Spinal cord (tissue), 10 donors: Measurements from ENCODE around the gene RASAL3. TPM values are rescaled to one million over a fixed set of nuclear protein-coding genes. Genes with fewer than 3 reads are reported as not detected.
A peak's percentile ranks its signal among the peaks of the same experiment; 100 is the strongest.
"Not testable (repeated sequence)": the region's sequence is repeated elsewhere in the genome, so short reads cannot be mapped to it uniquely, and the experiment has no call there.

ENCODE experiments used
- DNase-seq, 6 donors: peaks; one replicate each; pipeline versions ENCODE4 v3.0.0 to v3.0.0-alpha.2; 2013 to 2015; ENCODE audit warnings: low spot score in 6 of 6, low read depth in 4 of 6
- H3K27ac ChIP-seq: one replicate; pipeline ENCODE4 v1.5.1; 2013; ENCODE audit warnings: low read depth, low read length, control low read depth
- H3K27me3 ChIP-seq: one replicate; pipeline ENCODE4 v1.6.1; 2013; ENCODE audit warnings: low read length; ENCODE audit not compliant: control insufficient read depth, insufficient read depth
- H3K36me3 ChIP-seq: one replicate; pipeline ENCODE4 v1.6.1; 2013; ENCODE audit warnings: low read length; ENCODE audit not compliant: control insufficient read depth, insufficient read depth
- H3K4me1 ChIP-seq: one replicate; pipeline ENCODE4 v1.6.1; 2013; ENCODE audit warnings: low read length; ENCODE audit not compliant: control insufficient read depth, insufficient read depth
- H3K4me3 ChIP-seq: one replicate; pipeline ENCODE4 v1.5.1; 2013; ENCODE audit warnings: low read depth, low read length, control low read depth
- H3K9me3 ChIP-seq: one replicate; pipeline ENCODE4 v1.6.1; 2013; ENCODE audit warnings: low read length; ENCODE audit not compliant: control insufficient read depth, insufficient read depth
- WGBS: methylation state at CpG from one replicate; pipeline ENCODE4 v1.1.5; 2013; ENCODE audit warnings: missing lambda C conversion rate; ENCODE audit not compliant: insufficient coverage; 5-methylcytosine and 5-hydroxymethylcytosine counted together
- polyA plus RNA-seq, 2 donors: library from polyadenylated mRNA; unstranded; fragments of 120-200 nt; gene quantifications; one replicate each; pipeline ENCODE4 v1.2.1, GENCODE V29; 2013; ENCODE audit not compliant: insufficient read length in 2 of 2
- total RNA-seq, 2 donors: library from RNA; depleted of rRNA in 1 of 2; stranded (reverse); fragments of 120-200 nt in 1 of 2; fragments of >200 nt in 1 of 2; gene quantifications; one replicate each; pipeline versions ENCODE4 v1.2.3 to v1.2.4, GENCODE V29; 2013 to 2014
- donor health status: healthy.

Gene RASAL3
- total and polyA plus RNA-seq, 4 donors = 1.9 to 4.2 (median 2.8) TPM

DNA sequence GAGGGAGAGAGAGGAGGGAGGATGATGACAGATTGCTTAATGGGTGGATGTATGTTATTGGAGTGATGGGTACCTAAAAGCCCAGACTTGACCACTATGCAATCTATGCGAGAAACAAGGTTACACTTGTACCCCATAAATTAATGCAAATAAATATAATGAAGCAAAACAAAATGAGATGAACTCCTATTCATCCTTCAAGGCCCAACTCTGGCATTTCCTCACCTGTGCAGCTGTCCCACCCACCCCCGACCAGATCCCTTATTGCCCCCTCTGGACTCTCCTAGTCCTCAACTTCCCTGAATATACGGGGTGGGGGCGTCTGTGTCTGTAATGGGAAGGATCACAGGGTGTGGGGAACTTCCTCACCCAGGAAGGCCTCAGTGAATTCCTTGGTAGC lies 10.8 kb upstream of the RASAL3 start:
- Histone ChIP-seq H3K27me3 (peaks cover 8% of the 10 kb centered on the region), H3K9me3 (no peaks in the 10 kb centered on the region), H3K4me3 (no peak overlapping the region), H3K27ac (no peak overlapping the region), H3K4me1 (peaks cover 4% of the 10 kb centered on the region), H3K36me3 (no peaks in the 10 kb centered on the region)
- 71% methylated on average over 1 of the region's 4 CpGs for WGBS
- no peak for DNase-seq

DNA sequence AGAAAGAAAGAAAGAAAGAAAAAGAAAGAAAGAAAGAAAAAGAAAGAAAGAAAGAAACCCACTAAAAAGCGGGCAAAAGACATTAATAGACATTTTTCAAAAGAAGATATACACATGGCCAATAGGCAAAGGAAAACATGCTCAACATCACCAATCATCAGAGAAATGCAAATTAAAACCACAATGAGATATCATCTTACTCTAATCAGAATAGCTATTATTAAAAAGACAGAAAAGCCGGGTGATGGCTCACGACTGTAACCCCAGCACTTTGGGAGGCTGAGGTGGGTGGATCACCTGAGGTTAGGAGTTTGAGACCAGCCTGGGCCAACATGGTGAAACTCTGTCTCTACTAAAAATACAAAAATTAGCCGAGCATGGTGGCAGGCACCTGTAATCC lies 9.5 kb upstream of the RASAL3 start:
- not testable (repeated sequence) for H3K4me1 ChIP-seq, H3K36me3 ChIP-seq, H3K4me3 ChIP-seq, H3K27ac ChIP-seq, H3K9me3 ChIP-seq, DNase-seq
- WGBS = no CpG with 5 or more reads among the region's 4 CpGs
- H3K27me3 ChIP-seq = peaks cover 19% of the 10 kb centered on the region

DNA sequence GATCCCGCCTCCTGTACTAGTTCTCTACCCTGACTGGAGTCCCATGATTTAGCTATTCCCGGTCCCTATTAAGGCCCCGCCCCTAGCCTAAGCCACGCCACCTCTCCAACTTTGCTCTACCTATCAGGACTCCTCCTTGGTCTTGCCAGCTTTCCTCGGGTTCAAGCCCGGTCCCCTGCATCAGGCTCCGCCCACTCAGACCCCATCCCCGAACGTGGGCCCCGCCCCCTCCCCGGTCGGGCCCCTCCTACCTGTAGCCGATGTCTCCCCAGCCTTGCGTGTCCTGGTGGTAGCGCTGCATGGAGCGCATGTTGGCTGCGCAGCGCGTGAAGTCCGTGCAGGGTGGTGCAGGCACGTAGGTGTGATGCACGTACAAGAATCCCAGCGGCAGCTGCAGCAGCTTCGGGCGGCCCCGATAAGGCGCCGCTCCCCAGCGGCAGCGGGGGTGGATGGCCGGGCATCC lies 7.3 kb upstream of the RASAL3 start:
- H3K9me3 ChIP-seq = no peaks in the 10 kb centered on the region
- no peak overlapping the region for H3K4me3 ChIP-seq
- H3K36me3 ChIP-seq = no peaks in the 10 kb centered on the region
- 50% methylated on average over 31 of the region's 31 CpGs for WGBS
- no peak overlapping the region for H3K27ac ChIP-seq
- DNase-seq = no peak
- peaks cover 3% of the 10 kb centered on the region for H3K4me1 ChIP-seq
- peaks cover 30% of the 10 kb centered on the region for H3K27me3 ChIP-seq

DNA sequence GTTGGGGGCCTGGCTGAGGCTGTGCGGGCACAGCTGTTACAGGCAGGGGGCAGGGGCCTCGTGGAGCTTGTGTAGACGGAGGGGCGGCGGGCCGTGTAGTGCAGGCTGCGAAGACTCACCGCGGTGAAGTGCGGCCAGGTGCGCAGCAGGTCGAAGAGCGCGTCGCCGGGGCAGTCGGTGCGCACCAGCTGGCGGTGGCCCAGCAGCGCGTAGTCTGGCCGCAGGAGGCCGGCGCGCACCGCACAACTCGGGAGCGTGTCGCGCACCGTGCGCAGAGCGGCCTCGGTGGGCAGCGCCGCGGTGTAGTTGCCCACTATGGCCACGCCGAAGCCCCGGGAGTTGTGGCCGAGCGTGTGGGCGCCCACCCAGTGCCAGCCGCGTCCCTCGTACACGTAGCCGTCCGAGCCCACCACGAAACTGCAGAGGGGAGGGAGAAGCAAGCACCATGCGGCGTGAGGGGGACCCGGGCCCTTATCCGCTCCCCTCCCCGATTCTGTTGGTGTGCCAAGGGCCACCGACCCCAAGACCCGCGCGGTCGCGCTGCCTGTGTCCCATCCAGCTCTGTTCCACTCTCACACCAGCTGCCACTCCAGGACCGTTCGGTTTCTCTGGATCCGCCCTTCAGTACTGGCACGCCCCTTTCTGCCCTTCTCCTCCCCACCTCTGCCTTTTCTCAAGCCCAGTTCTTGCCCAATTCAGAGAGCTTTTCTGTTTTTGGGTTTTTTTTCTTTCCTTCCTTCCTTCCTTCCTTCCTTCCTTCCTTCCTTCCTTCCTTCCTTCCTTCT lies 5.4 kb upstream of the RASAL3 start:
- Histone ChIP-seq H3K9me3 (no peaks in the 10 kb centered on the region), H3K4me3 (no peak overlapping the region), H3K27me3 (peaks cover 33% of the 10 kb centered on the region), H3K27ac (no peak overlapping the region), H3K4me1 (peaks cover 3% of the 10 kb centered on the region), H3K36me3 (no peaks in the 10 kb centered on the region)
- DNase-seq = no peak
- WGBS = under 1% methylated on average over 63 of the region's 65 CpGs

DNA sequence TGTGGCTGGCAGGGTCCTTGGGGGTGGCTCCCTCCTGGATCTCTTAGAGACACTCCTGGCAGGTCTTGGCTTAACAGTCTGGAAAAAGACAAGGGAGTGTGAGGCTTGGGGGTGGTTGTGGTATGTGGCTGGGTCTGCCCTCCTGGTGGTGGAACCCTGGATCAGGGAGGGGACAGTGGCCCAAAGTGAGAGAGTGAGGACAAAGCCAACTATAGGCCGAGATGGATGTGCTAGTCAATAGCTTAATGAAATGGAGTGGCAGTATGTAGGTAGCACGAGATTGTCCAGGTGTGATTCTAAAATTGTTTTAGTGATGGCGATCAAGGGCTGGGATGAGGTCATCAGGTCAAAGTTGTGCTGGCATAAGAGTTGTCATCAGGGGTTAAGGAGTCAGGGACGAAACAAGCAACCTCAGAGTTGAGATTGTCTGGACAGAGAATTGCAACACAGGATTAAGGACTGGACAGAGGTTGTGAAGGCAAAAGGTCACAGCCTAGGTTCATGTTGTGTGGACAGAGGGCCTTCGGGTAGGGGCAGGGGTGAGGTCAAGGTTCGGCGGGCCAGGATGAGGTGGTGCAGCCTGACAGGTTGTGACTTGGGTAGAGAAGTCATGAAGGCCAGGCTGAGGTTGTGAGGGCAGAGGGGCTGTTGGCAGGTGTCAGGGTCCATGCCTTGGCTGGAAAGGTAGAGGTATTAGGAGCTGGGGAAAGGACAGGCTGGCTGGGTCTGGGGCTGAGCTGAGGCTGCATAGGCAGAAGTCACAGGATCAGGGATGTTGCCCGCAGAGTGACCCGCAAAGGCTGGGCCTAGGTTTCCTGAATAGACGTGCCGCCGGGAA lies 4.5 kb upstream of the RASAL3 start:
- Histone ChIP-seq H3K9me3 (no peaks in the 10 kb centered on the region), H3K27ac (no peak overlapping the region), H3K27me3 (peaks cover 41% of the 10 kb centered on the region), H3K4me3 (no peak overlapping the region), H3K4me1 (peaks cover 3% of the 10 kb centered on the region), H3K36me3 (no peaks in the 10 kb centered on the region)
- no peak for DNase-seq
- WGBS = 47% methylated on average over 12 of the region's 12 CpGs

DNA sequence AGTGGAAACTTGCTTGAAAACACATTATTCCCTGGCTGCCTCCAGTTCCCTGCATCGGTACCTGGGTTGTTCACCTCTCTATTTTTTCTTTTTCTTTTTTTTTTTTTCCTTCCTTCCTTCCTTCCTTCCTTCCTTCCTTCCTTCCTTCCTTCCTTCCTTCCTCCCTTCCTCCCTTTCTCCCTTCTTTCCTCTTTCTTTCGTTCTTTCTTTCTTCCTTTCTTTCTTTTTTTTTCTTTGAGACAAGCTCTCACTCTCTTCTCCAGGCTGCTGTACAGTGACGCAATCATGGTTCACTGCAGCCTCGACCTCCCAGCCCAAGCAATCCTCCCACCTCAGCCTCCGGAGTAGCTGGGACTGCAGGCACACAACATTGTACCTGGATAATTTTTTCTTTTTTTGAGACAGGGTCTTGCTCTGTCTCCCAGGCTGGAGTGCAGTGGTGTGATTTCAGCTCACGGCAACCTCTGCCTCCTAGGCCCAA lies 3.4 kb upstream of the RASAL3 start:
- peaks cover 3% of the 10 kb centered on the region for H3K4me1 ChIP-seq
- no peaks in the 10 kb centered on the region for H3K36me3 ChIP-seq
- no peak for DNase-seq
- H3K27ac ChIP-seq = no peak overlapping the region
- H3K27me3 ChIP-seq = peaks cover 49% of the 10 kb centered on the region
- H3K4me3 ChIP-seq = no peak overlapping the region
- H3K9me3 ChIP-seq = no peaks in the 10 kb centered on the region
- WGBS = 90% methylated on average over 6 of the region's 6 CpGs

DNA sequence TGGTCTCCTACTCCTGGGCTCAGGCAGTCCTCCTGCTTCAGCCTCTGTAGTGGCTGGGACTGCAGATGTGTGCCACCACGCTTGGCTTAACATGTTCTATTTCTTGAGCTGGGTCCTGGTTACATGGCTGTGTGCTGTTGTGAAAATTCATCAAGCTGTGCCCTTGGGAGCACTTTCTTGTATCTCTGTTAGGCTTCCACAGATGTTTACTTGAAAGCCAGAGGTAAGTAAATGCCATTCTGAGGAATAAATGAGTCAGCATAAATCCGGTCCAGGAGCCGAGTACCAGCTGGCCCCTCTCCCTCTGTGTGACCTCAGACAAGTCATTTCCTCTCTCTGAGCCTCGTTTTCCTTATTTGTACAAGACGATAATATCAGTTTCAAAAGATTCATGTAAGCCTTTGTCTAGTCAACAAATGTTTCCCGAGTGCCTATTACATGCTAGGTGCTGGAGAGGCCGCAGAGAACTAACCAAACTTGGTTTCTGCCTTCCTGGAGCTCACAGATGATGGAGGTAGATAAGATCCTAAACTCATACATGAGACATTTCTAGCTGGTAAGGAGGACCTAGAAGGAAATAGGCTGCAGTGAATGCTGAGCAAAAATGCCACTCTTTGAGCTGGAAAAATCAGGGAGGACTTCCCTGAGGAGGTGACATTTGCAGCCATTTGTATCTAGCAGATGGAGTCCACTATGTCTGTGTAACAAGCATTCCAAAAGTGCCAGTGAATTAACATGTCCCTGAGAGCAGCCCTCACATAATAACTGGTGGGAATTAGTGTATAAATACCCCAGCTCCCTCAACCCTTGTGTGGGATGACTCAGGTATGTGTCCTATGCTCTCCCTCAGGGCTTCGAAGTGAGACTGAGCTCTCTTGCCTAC lies 2.7 kb upstream of the RASAL3 start:
- Histone ChIP-seq H3K4me3 (no peak overlapping the region), H3K4me1 (peaks cover 3% of the 10 kb centered on the region), H3K27me3 (peaks cover 49% of the 10 kb centered on the region), H3K9me3 (no peaks in the 10 kb centered on the region), H3K27ac (no peak overlapping the region), H3K36me3 (no peaks in the 10 kb centered on the region)
- DNase-seq = peak in 1 of 6 donors; percentile 2
- 68% methylated on average over 6 of the region's 8 CpGs for WGBS

DNA sequence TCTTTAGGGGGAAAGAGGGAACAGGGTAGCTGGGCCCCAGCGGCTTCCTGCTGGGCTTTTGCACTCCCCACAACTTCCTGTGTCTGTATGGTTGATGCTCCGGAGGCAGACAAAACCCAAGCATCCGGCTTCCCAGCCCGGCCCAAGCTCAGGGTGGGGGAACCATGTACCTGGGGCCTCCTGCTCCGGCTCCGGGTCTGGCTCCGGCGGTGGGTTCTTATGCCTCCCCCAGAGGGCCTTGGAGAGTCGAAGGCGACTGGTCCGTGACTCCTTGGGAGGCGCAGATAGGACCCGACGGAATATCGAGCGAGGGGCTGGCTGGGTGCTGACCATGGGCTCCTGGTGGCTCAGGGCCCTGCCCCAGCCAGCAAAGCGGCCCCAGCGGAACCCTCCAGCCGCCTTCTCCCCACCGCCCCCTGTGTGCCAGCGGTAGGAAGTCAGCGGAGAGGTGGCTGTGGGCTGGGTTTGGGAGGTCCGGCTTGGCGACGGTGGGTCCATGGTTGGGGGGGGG lies 428 bp downstream of the RASAL3 start:
- Histone ChIP-seq H3K36me3 (no peaks in the 10 kb centered on the region), H3K27ac (no peak overlapping the region), H3K4me3 (no peak overlapping the region), H3K9me3 (no peaks in the 10 kb centered on the region), H3K27me3 (peaks cover 37% of the 10 kb centered on the region), H3K4me1 (no peaks in the 10 kb centered on the region)
- no peak for DNase-seq
- WGBS = 51% methylated on average over 16 of the region's 25 CpGs

DNA sequence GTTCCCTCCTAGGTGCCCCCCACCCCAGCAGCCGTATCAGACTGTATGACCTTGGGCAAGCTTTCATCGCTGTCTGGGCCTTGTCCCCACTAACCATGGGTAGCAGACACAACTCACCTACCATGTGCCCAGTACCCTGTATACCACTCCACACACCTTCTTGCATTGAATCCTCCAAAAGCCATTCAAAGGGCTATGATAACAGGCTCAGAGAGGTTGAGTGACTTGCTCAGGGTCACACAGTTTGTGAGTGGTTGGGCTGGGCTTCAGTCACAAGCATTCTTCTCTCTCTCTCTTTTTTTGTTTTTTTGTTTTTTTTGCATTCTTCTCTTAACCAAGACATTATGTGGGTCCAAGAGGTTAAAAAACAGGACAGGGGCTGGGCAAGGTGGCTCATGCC lies 2.6 kb downstream of the RASAL3 start:
- WGBS = 66% methylated on average over 2 of the region's 2 CpGs
- H3K9me3 ChIP-seq = no peaks in the 10 kb centered on the region
- H3K27ac ChIP-seq = no peak overlapping the region
- peaks cover 41% of the 10 kb centered on the region for H3K27me3 ChIP-seq
- H3K36me3 ChIP-seq = no peaks in the 10 kb centered on the region
- no peak for DNase-seq
- H3K4me1 ChIP-seq = peaks cover 12% of the 10 kb centered on the region
- no peak overlapping the region for H3K4me3 ChIP-seq
